Fibroblast of pulmonary artery (primary cell): Measurements from ENCODE around the gene SKI.

Experiments
- DNase-seq: peaks from one replicate; pipeline ENCODE4 v3.0.0-alpha.2; 2010; ENCODE audit warnings: low read depth
- H3K4me3 ChIP-seq: replicated peaks from 2 replicates; pipeline ENCODE4 v1.5.1; 2011; ENCODE audit warnings: low read depth, mild to moderate bottlenecking, control low read depth, low read length, moderate library complexity
- TF ChIP-seq, protein P1 (sequence below): IDR thresholded peaks from 2 replicates; pipeline ENCODE4 v1.5.1; 2011; ENCODE audit warnings: mild to moderate bottlenecking, control low read depth, low read length, inconsistent platforms; ENCODE audit errors: missing control alignments

SKI gene

DNA sequence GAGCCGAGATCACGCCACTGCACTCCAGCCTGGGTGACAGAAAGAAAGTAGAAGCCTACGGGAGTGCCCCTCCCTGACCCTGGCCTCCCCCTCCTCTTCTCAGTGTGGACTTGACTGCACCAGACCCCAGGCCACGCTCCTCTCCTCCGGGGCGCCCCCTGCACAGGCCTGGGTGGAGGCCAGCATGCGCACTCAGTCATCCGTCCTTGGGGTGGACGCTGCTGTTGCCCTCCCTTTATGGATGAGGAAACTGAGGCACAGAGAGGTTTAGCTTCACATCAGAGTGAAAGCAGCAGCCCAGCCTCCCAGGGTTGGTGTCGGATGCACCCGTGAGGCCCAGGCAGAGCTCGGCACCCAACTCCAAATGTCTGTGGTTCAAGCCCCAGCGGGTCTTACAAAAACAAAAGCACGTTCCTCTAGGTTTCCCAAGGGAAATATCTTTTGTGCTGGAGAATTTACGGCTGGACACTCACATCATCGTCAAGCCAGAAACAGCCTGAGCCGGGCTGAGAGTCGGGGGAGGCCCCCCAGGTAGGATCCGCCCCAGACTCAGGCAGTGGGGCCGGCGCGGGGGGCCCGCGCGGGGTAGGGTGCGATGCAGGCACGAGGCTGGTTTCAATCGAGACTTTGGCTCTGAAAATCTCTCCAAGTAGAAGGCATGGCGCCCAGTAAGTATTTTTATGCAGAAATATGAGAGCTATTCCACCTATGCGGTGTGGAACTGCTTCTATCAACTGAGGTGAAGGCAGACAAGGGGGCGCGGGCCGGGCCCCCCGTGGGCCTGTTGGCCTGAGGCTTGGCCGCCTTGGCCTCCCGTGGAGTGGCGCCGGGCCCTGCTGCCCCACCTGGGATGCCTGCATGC, 126.6 kb downstream of the SKI start:
- TF ChIP-seq, protein P1, sequence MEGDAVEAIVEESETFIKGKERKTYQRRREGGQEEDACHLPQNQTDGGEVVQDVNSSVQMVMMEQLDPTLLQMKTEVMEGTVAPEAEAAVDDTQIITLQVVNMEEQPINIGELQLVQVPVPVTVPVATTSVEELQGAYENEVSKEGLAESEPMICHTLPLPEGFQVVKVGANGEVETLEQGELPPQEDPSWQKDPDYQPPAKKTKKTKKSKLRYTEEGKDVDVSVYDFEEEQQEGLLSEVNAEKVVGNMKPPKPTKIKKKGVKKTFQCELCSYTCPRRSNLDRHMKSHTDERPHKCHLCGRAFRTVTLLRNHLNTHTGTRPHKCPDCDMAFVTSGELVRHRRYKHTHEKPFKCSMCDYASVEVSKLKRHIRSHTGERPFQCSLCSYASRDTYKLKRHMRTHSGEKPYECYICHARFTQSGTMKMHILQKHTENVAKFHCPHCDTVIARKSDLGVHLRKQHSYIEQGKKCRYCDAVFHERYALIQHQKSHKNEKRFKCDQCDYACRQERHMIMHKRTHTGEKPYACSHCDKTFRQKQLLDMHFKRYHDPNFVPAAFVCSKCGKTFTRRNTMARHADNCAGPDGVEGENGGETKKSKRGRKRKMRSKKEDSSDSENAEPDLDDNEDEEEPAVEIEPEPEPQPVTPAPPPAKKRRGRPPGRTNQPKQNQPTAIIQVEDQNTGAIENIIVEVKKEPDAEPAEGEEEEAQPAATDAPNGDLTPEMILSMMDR, result no peak
- no peak overlapping the region for H3K4me3 ChIP-seq
- no peak for DNase-seq

DNA sequence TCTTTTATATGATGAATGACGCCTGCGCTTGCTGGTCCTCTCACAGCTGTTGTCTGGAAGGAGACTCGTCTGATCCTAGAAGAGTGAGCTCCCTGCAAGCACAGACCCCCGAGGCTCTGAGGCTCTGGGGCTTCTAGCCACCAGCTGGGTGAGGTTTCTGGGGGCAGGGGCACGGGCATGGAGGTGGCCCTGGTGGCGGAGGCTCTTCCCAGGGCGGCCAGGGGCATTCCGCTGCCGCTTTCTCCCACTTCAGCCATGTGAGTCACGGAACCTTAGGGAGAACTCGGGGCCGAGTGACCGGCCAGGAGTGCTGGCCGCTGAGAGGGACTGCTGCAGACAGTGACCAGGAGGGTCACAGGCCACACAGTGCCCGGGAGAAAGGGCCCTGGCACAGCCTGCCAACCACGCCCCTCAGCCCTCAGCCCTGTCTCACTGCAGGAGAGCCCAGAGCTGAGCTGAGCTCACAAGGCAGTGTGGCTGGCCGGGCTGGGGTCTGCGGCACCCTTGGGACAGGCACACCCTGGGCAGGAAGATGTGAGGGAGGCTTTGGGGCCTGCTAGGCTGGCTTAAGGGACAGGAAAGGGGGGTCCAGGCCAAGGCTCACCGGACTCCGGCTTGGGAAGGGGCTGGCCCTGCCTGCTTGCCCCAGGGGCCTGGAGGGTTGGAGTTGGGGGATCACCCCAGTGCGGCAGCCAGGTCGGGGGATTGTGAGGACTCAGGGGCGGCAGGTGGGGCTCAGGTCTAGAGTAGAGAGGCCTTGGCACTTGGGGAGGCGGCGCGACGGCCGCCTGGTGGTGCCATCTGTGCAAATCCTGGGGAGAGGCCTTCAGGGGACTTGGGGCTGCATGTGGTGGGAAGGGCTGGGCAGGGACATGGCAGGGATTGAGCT, 127.5 kb downstream of the SKI start:
- H3K4me3 ChIP-seq, result no peak overlapping the region
- DNase-seq, result no peak
- TF ChIP-seq, protein P1, result no peak

DNA sequence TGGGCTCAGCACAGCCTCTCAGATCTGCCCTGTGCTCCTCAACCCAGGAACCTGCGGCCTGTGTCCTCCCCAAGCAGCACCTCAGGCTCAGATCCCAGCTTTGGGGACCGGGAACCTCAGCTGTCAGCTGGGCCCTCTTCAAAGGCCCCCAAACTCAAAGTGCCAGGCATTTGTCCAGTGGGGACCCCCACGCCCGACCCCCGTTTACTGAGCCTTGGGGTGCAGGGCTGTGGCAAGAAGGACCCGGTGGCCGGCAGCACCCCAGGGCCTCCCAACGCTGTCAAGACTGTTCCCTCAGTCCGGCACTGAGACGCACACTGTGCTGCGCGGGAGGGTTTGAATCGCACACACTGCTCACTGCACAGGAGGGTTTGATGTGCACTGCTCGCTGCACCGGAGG, 128.3 kb downstream of the SKI start:
- no peak for DNase-seq
- no peak overlapping the region for H3K4me3 ChIP-seq
- TF ChIP-seq, protein P1, result no peak

DNA sequence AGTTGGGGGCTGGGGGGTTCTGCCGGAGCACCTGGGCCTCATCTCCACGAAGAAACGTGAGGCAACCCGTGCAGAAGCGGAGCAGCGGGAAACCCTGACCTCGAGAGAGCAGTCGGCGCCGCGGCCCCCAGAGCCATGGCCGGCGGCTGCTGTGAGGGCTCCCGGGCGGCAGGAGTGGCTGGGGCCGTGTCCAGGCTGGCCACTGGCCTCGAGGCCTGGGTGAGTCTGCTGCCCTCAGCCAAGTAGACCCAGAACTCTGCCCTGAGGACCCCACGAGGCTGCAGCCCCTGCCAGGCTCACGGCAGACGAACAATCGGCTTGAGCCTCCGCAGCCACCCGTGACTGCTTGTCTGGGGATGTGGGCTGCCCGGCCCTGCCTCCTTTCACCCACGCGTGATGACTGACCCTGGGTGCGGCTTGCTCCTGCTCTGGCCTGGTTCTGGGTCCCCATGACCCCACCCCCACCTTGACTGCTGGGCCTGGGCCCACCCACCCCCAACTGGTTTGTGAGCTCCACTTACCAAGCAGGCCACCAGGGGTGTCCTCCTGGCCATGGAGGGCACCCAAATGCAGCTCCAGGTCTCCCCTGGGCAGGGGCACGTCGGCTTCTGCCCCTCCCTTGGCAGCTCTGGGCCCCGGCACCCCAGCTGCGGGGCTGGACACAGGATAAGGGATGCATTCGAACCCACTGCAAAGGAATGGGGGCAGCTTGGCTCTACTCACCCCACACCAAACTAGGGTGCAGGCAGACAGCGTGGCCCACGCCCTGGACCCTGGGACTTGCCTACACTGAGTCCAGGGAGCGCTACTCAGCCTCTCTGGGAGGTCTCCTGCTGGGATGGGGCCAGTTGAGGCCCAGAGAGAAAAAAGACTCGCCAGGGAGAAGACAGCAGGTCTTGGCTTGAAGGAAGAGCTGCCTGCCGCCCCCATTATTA, 129.1 kb downstream of the SKI start:
- no peak for DNase-seq
- TF ChIP-seq, protein P1, result no peak

DNA sequence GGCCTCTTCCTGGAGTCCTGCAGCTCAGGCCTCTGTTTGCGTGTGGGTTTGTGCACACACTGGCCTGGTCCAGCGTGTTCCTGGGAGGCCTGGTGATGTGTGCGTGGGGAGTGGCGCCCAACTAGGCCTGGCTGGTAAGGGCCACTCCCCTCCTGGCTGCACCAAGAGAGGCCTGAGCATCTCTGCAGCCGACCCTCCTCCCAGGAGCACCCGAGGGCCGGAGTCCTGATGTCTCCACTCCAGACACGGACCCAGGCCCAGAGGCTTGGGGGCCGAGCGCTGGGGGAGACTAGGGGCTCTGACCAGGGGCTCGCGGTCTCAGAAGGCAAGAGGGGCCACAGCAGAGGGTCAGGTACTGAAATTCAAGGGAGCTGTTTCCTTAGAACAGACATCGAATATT, 130.0 kb downstream of the SKI start:
- TF ChIP-seq, protein P1, result no peak
- no peak overlapping the region for H3K4me3 ChIP-seq
- no peak for DNase-seq

More for the DNA sequence above, 129.1 kb downstream of the SKI start:
- no peak overlapping the region for H3K4me3 ChIP-seq
